IMR-90 (cell line): ENCODE measurements around the gene LFNG. TPM values are rescaled to one million over a fixed set of nuclear protein-coding genes. Genes with fewer than 3 reads are reported as not detected.

ENCODE experiments used
- ATAC-seq: fragments of 200-7000 bp; cut with Tn5 transposase; 2 replicates; pipeline ENCODE4 v1.9.1; 2020; ENCODE audit warnings: low read depth, mild to moderate bottlenecking, moderate library complexity
- BruUV-seq: library from RNA; stranded (reverse); fragments of 400-500 nt; replicated peaks from 2 replicates; lab custom pipeline; 2021; lab: Mats Ljungman, UMichigan
- CTCF ChIA-PET: fragments of 300-600 bp; formaldehyde crosslinking; extraction: SDS; loops from one replicate; lab custom pipeline; 2021; ENCODE audit warnings: antibody characterized with exemption; lab: Yijun Ruan, JAX
- POLR2A ChIA-PET: fragments of 300-600 bp; sonication (Branson Sonifier 250); formaldehyde crosslinking; loops from one replicate; lab custom pipeline; 2022; ENCODE audit warnings: antibody characterized with exemption; ENCODE audit not compliant: unreplicated experiment; lab: Charles Lee
- DNase-seq: peaks from one replicate; pipeline ENCODE4 v3.0.0; 2013
- H2AFZ ChIP-seq: replicated peaks from 2 replicates; pipeline ENCODE3; 2013; ENCODE audit warnings: low read length, mild to moderate bottlenecking; ENCODE audit not compliant: poor library complexity
- H2AK5ac ChIP-seq: 2 replicates; pipeline ENCODE4 v1.6.1; 2013; ENCODE audit warnings: low read depth, low read length, inconsistent platforms
- H2AK9ac ChIP-seq: replicated peaks from 2 replicates; pipeline ENCODE3; 2013; ENCODE audit warnings: mild to moderate bottlenecking, low read depth, low read length, moderate library complexity; ENCODE audit not compliant: poor library complexity
- H2BK120ac ChIP-seq: 2 replicates; pipeline ENCODE4 v1.6.1; 2013; ENCODE audit warnings: low read depth, low read length, inconsistent platforms
- H2BK15ac ChIP-seq: 3 replicates; pipeline ENCODE4 v1.6.1; 2013; ENCODE audit warnings: low read depth, low read length, inconsistent platforms
- H2BK20ac ChIP-seq: 2 replicates; pipeline ENCODE4 v1.6.1; 2013; ENCODE audit warnings: low read depth, mild to moderate bottlenecking, inconsistent platforms, low read length, moderate library complexity
- H2BK5ac ChIP-seq: 2 replicates; pipeline ENCODE4 v1.6.1; 2013; ENCODE audit warnings: mild to moderate bottlenecking, low read depth, low read length, inconsistent platforms; ENCODE audit not compliant: poor library complexity, severe bottlenecking
- H3K14ac ChIP-seq: replicated peaks from 2 replicates; pipeline ENCODE4 v1.6.1; 2013; ENCODE audit warnings: low read depth, low read length, inconsistent platforms
- H3K18ac ChIP-seq: 2 replicates; pipeline ENCODE4 v1.6.1; 2013; ENCODE audit warnings: low read depth, low read length, control low read depth
- H3K23ac ChIP-seq: 2 replicates; pipeline ENCODE4 v1.6.1; 2013; ENCODE audit warnings: low read depth, low read length, inconsistent platforms
- H3K27ac ChIP-seq: 2 replicates; pipeline ENCODE4 v1.5.1; 2013; ENCODE audit warnings: mild to moderate bottlenecking, control low read depth, low read length; ENCODE audit not compliant: insufficient read depth
- H3K27me3 ChIP-seq: 2 replicates; pipeline ENCODE4 v1.6.1; 2013; ENCODE audit warnings: low read length; ENCODE audit not compliant: control insufficient read depth, insufficient read depth
- H3K36me3 ChIP-seq: 2 replicates; pipeline ENCODE4 v1.6.1; 2013; ENCODE audit warnings: low read length, mixed read lengths; ENCODE audit not compliant: control insufficient read depth, insufficient read depth
- H3K4ac ChIP-seq: 2 replicates; pipeline ENCODE4 v1.6.1; 2013; ENCODE audit warnings: low read depth, low read length, inconsistent platforms
- H3K4me1 ChIP-seq: 2 replicates; pipeline ENCODE4 v1.6.1; 2013; ENCODE audit warnings: low read length, mixed read lengths; ENCODE audit not compliant: control insufficient read depth, insufficient read depth
- H3K4me2 ChIP-seq: 2 replicates; pipeline ENCODE4 v1.6.1; 2013; ENCODE audit warnings: low read depth, mild to moderate bottlenecking, control low read depth, low read length, moderate library complexity
- H3K4me3 ChIP-seq: 2 replicates; pipeline ENCODE4 v1.5.1; 2013; ENCODE audit warnings: low read depth, mild to moderate bottlenecking, control low read depth, low read length, moderate library complexity; ENCODE audit not compliant: insufficient read depth
- H3K56ac ChIP-seq: 2 replicates; pipeline ENCODE4 v1.6.1; 2013; ENCODE audit warnings: low read length, inconsistent platforms; ENCODE audit not compliant: insufficient read depth; ENCODE audit errors: extremely low read depth
- H3K79me1 ChIP-seq, 2 experiments: 2 replicates each; pipeline ENCODE4 v1.6.1; 2013; ENCODE audit warnings: low read length in 2 of 2, inconsistent platforms in 1 of 2, low read depth in 1 of 2
- H3K9ac ChIP-seq: 2 replicates; pipeline ENCODE4 v1.6.1; 2013; ENCODE audit warnings: low read depth, low read length, control low read depth
- H3K9me1 ChIP-seq: 2 replicates; pipeline ENCODE4 v1.6.1; 2013; ENCODE audit warnings: low read length, inconsistent platforms; ENCODE audit not compliant: insufficient read depth
- H3K9me3 ChIP-seq: 2 replicates; pipeline ENCODE4 v1.6.1; 2013; ENCODE audit warnings: low read length; ENCODE audit not compliant: control insufficient read depth, insufficient read depth
- H4K20me1 ChIP-seq: 2 replicates; pipeline ENCODE4 v1.6.1; 2013; ENCODE audit warnings: low read length, inconsistent platforms; ENCODE audit not compliant: insufficient read depth
- H4K5ac ChIP-seq: 2 replicates; pipeline ENCODE4 v1.6.1; 2013; ENCODE audit warnings: mild to moderate bottlenecking, low read depth, low read length, control low read depth
- H4K8ac ChIP-seq, 2 experiments: 2 replicates each; pipeline ENCODE4 v1.6.1; 2013; ENCODE audit warnings: low read depth in 2 of 2, low read length in 2 of 2, control low read depth in 1 of 2, inconsistent platforms in 1 of 2
- H4K91ac ChIP-seq: 2 replicates; pipeline ENCODE4 v1.6.1; 2013; ENCODE audit warnings: low read depth, low read length, inconsistent platforms; ENCODE audit not compliant: insufficient read depth
- CHD1 ChIP-seq: IDR thresholded peaks from 2 replicates; pipeline ENCODE4 v1.6.1; 2012; ENCODE audit warnings: low read depth, low read length, improper control_type of control experiment
- MAZ ChIP-seq: IDR thresholded peaks from 2 replicates; pipeline ENCODE4 v1.6.1; 2012; ENCODE audit warnings: low read depth, mild to moderate bottlenecking, low read length, improper control_type of control experiment, moderate library complexity, borderline replicate concordance
- MXI1 ChIP-seq: IDR thresholded peaks from 2 replicates; pipeline ENCODE4 v1.6.1; 2012; ENCODE audit warnings: low read depth, mild to moderate bottlenecking, low read length, moderate library complexity, borderline replicate concordance
- WGBS, 2 experiments: methylation state at CpG; one replicate each; pipeline versions ENCODE4 v1.1.5 to v1.1.7; 2013; ENCODE audit warnings: missing lambda C conversion rate in 2 of 2; ENCODE audit not compliant: insufficient read length in 1 of 2; ENCODE audit errors: extremely low coverage in 2 of 2; 5-methylcytosine and 5-hydroxymethylcytosine counted together
- dilution Hi-C: fragments of 300-500 bp; cut with HindIII; formaldehyde crosslinking; loops from one replicate; pipeline ENCODE4 v1.14.3; 2018; ENCODE audit warnings: low sequenced_read_pairs; ENCODE audit not compliant: unreplicated experiment
- in situ Hi-C: fragments of 300-500 bp; cut with MboI; formaldehyde crosslinking; loops from 3 replicates; pipeline ENCODE4 v1.14.3; 2019; ENCODE audit warnings: low sequenced_read_pairs, inconsistent platforms, mixed read lengths
- intact Hi-C: fragments of 100-400 bp; cut with micrococcal nuclease; formaldehyde crosslinking; loops from 2 replicates; pipeline ENCODE4 v1.10.0; 2022
- polyA plus RNA-seq, 3 experiments: library from polyadenylated mRNA; depleted of rRNA; stranded (reverse); fragments of >200 nt; gene quantifications; 2 replicates each; pipeline ENCODE4 v1.2.3, GENCODE V29; 2012; ENCODE audit warnings: low replicate concordance in 1 of 3
- total RNA-seq: library from RNA; depleted of rRNA; stranded (reverse); fragments of >200 nt; gene quantifications from 2 replicates; pipeline ENCODE4 v1.2.3, GENCODE V29; 2012

Gene LFNG
- total and polyA plus RNA-seq, 2 of the 4 experiments (the other 2 are of a cell fraction), result 1.8 to 5.1 TPM

GRCh38 chr7:2558629-2559282 is 39.2 kb downstream of the LFNG start, which contains the start of gene IQCE:
TSS of gene IQCE (plus strand) at chr7:2558979. CDS start at chr7:2559182, 203 bp downstream.
- Histone ChIP-seq H2AFZ (peak within 1 kb of the TSS; percentile 97), H3K27me3 (no peaks in the 10 kb centered on the region), H3K56ac (peak within 1 kb of the TSS; percentile 51), H3K18ac (peak within 1 kb of the TSS; percentile 0; the same call in 1 of the 2 replicates), H2BK5ac (peak within 1 kb of the TSS; percentile 32), H3K4me1 (peaks cover 9% of the 10 kb centered on the region), H3K23ac (peak within 1 kb of the TSS; percentile 85; the same call in 1 of the 2 replicates), H4K8ac (peak within 1 kb of the TSS; percentile 63 to 88), H3K27ac (peak within 1 kb of the TSS; percentile 41; the same call in 1 of the 2 replicates), H3K14ac (peak within 1 kb of the TSS; percentile 89), H2BK20ac (0 out of 2 replicates have a peak within 1 kb of the TSS, but pooled peaks have one; percentile 1), H3K9me3 (no peaks in the 10 kb centered on the region), H3K4ac (peak within 1 kb of the TSS; percentile 65; the same call in 1 of the 2 replicates), H3K4me3 (peak within 1 kb of the TSS; percentile 69), H4K5ac (peak within 1 kb of the TSS; percentile 65), H3K36me3 (no peaks in the 10 kb centered on the region), H3K4me2 (peak within 1 kb of the TSS; percentile 96), H3K9me1 (peaks cover 8% of the 10 kb centered on the region; the same call in 1 of the 2 replicates), H2AK9ac (peak within 1 kb of the TSS; percentile 97), H3K9ac (peak within 1 kb of the TSS; percentile 82), H4K91ac (no peak within 1 kb of the TSS; the same call in none of the 2 replicates), H3K79me1 (peaks cover 17 to 30% of the 10 kb centered on the region in 2 experiments), H2BK120ac (peak within 1 kb of the TSS; percentile 26), H4K20me1 (peaks cover 6% of the 10 kb centered on the region; the same call in 1 of the 2 replicates), H2AK5ac (peak within 1 kb of the TSS; percentile 16; the same call in 1 of the 2 replicates), H2BK15ac (no peak within 1 kb of the TSS)
- in situ Hi-C loops (no loop called here), intact Hi-C loops (loop anchor here (2.0 to 5.0 kb wide), 3 partner anchors 74 to 106 kb away; partner anchors contain the start of genes GRIFIN and TTYH3), dilution Hi-C loops (no loop called here)
- peak; percentile 84 for DNase-seq
- CTCF ChIA-PET, result no interaction called here
- TF ChIP-seq CHD1 (no peak), MXI1 (peak; percentile 74; the same call in 1 of the 2 replicates), MAZ (peak; percentile 79; the same call in 1 of the 2 replicates)
- 16% methylated on average over 11 of the region's 66 CpGs; no CpG with 5 or more reads in 1 of the 2 experiments for WGBS, 2 experiments
- POLR2A ChIA-PET, result interaction anchor here (0.5 kb wide), 1 partner anchor 11 kb away, joined by 4 read pairs; no protein-coding TSS in a partner anchor
- no TSS peak for BruUV-seq
- peak; percentile 70 for ATAC-seq
